CD8-positive, alpha-beta memory T cell (primary cell): ENCODE measurements around the gene TSBP1. TPM values are rescaled to one million over a fixed set of nuclear protein-coding genes. Genes with fewer than 3 reads are reported as not detected.
A peak's percentile ranks its signal among the peaks of the same experiment; 100 is the strongest.
"Not testable (repeated sequence)": the region's sequence is repeated elsewhere in the genome, so short reads cannot be mapped to it uniquely, and the experiment has no call there.

Experiments used
- CTCF ChIA-PET: fragments of 350-600 bp; sonication (Branson Sonifier 250); formaldehyde crosslinking; loops from one replicate; lab custom pipeline; 2021; ENCODE audit warnings: antibody characterized with exemption; lab: Charles Lee
- POLR2A ChIA-PET: fragments of 350-600 bp; sonication (Branson Sonifier 250); formaldehyde crosslinking; loops from one replicate; lab custom pipeline; 2021; ENCODE audit warnings: antibody characterized with exemption; lab: Charles Lee
- DNase-seq, 5 donors: peaks; one replicate each; pipeline versions ENCODE4 v3.0.0 to v3.0.0-alpha.2; 2020 to 2022; ENCODE audit warnings: mixed read lengths in 1 of 5
- H3K27ac ChIP-seq: one replicate; pipeline ENCODE4 v1.7.0; 2013; ENCODE audit warnings: low read depth, mild to moderate bottlenecking, low read length, moderate library complexity
- H3K27me3 ChIP-seq: 2 replicates; pipeline ENCODE4 v1.7.0; 2013; ENCODE audit warnings: low read length, mild to moderate bottlenecking; ENCODE audit not compliant: insufficient read depth, poor library complexity, severe bottlenecking
- H3K36me3 ChIP-seq: 2 replicates; pipeline ENCODE4 v1.7.0; 2013; ENCODE audit warnings: mild to moderate bottlenecking, low read length, moderate library complexity; ENCODE audit not compliant: insufficient read depth
- H3K4me1 ChIP-seq: 2 replicates; pipeline ENCODE4 v1.7.0; 2013; ENCODE audit warnings: mild to moderate bottlenecking, low read length, moderate library complexity; ENCODE audit not compliant: insufficient read depth
- H3K4me3 ChIP-seq: 2 replicates; pipeline ENCODE4 v1.7.0; 2013; ENCODE audit warnings: mild to moderate bottlenecking, low read length
- H3K9me3 ChIP-seq: 2 replicates; pipeline ENCODE4 v1.7.0; 2013; ENCODE audit warnings: mild to moderate bottlenecking, low read length
- H3K27ac Mint-ChIP-seq, 8 donors: one replicate each; pipeline ENCODE4 v1.8.0; 2020 to 2021; ENCODE audit warnings: mixed read lengths in 8 of 8, mild to moderate bottlenecking in 6 of 8, inconsistent platforms in 3 of 8, moderate library complexity in 3 of 8
- H3K27me3 Mint-ChIP-seq, 2 donors: one replicate each; pipeline ENCODE4 v1.8.0; 2020 to 2021; ENCODE audit warnings: mixed read lengths in 2 of 2, mild to moderate bottlenecking in 1 of 2, moderate library complexity in 1 of 2
- H3K36me3 Mint-ChIP-seq, 3 donors: one replicate each; pipeline ENCODE4 v1.8.0; 2020 to 2021; ENCODE audit warnings: mixed read lengths in 3 of 3, inconsistent platforms in 1 of 3, mild to moderate bottlenecking in 1 of 3
- H3K4me1 Mint-ChIP-seq, 3 donors: one replicate each; pipeline ENCODE4 v1.8.0; 2020 to 2021; ENCODE audit warnings: mixed read lengths in 3 of 3, inconsistent platforms in 1 of 3, mild to moderate bottlenecking in 1 of 3
- H3K4me3 Mint-ChIP-seq, 7 donors: one replicate each; pipeline ENCODE4 v1.8.0; 2020 to 2021; ENCODE audit warnings: mixed read lengths in 7 of 7, mild to moderate bottlenecking in 6 of 7, moderate library complexity in 4 of 7, inconsistent platforms in 2 of 7
- H3K9me3 Mint-ChIP-seq, 5 donors: one replicate each; pipeline ENCODE4 v1.8.0; 2020 to 2022; ENCODE audit warnings: mixed read lengths in 5 of 5, mild to moderate bottlenecking in 3 of 5, moderate library complexity in 2 of 5, inconsistent platforms in 1 of 5
- polyA plus RNA-seq: library from polyadenylated mRNA; unstranded; fragments of 300-500 nt; fragmentation: Illumina TruSeq; gene quantifications from one replicate; pipeline ENCODE4 v1.2.3, GENCODE V29; 2021
- total RNA-seq, 2 experiments: library from RNA; stranded (reverse); gene quantifications; one replicate each; pipeline ENCODE4 v1.2.3, GENCODE V29; 2021

TSBP1 gene
- total and polyA plus RNA-seq, 3 experiments from 2014 or later: not detected

DNA sequence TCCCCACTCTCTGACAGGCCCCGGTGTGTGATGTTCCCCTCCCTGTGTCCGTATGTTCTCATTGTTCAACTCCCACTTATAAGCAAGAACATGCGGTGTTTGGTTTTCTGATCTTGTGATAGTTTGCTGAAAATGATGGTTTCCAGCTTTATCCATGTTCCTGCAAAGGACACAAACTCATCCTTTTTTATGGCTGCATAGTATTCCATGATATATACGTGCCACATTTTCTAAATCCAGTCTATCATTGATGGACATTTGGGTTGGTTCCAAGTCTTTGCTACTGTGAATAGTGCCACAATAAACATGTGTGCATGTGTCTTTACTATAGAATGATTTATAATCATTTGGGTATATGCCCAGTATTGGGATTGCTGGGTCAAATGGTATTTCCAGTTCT, 114.4 kb downstream of the TSBP1 start:
- H3K36me3 ChIP-seq, H3K4me3 ChIP-seq, H3K9me3 Mint-ChIP-seq, H3K36me3 Mint-ChIP-seq, H3K4me1 ChIP-seq, H3K9me3 ChIP-seq, H3K27ac ChIP-seq, DNase-seq, H3K27me3 ChIP-seq, POLR2A ChIA-PET, H3K4me3 Mint-ChIP-seq, H3K27ac Mint-ChIP-seq: not testable (repeated sequence)
- Mint-ChIP-seq H3K27me3 (peaks cover 9 to 16% of the 10 kb centered on the region in 2 donors), H3K4me1 (peaks cover 9 to 22% (median 15%) of the 10 kb centered on the region in 3 donors)
- CTCF ChIA-PET: interaction anchor here (1.7 to 2.0 kb wide), 2 partner anchors 12 to 62 kb away, joined by 7 to 9 read pairs; no protein-coding TSS in a partner anchor

GRCh38 chr6:32255199-32256153, 116.2 kb downstream of the TSBP1 start:
- no peaks in the 10 kb centered on the region for H3K27me3 ChIP-seq
- DNase-seq: peak; percentile 31 to 66 (median 35)
- ChIA-PET POLR2A (interaction anchor here (0.5 kb wide), 1 partner anchor 192 kb away, joined by 3 read pairs; no protein-coding TSS in a partner anchor), CTCF (interaction anchor here (1.2 to 2.0 kb wide), 4 partner anchors 10 to 145 kb away, joined by 3 to 13 read pairs (median 8); no protein-coding TSS in a partner anchor)
- Mint-ChIP-seq H3K9me3 (no peaks in the 10 kb centered on the region), H3K4me3 (peak overlapping the region in 6 of 7 donors; percentile 55 to 82 (median 75)), H3K27ac (peak overlapping the region in 7 of 8 donors; percentile 12 to 74 (median 43)), H3K4me1 (peaks cover 9 to 24% (median 17%) of the 10 kb centered on the region in 3 donors), H3K27me3 (peaks cover 3 to 12% of the 10 kb centered on the region in 2 donors), H3K36me3 (peaks cover 0 to 4% (median 0%) of the 10 kb centered on the region in 3 donors)
- H3K9me3 ChIP-seq: no peaks in the 10 kb centered on the region
- H3K4me1 ChIP-seq: peaks cover 9% of the 10 kb centered on the region
- peak overlapping the region; percentile 32 for H3K4me3 ChIP-seq
- H3K36me3 ChIP-seq: no peaks in the 10 kb centered on the region
- H3K27ac ChIP-seq: no peak overlapping the region

DNA sequence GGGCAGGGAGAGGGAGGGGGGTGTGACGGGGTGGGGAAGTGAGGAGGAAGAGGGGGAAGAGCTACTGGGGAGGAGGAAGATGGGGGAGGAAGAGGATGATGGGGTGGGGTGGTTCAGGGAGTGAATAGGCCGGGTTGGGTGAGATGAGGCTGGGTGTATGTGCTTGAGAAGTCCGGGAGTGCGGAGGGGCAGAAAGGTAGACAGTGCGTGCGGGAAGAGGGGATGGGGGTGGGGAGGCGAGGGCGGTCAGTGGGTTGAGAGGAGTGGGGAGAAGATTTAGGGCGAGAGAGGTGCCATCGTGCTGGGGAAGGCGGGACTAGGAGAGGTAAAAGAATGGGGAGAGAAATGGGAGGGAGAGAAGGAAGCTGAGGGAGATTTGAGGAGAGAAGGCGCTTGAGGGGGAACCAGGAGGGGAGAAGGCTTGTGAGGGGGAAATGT, 116.9 kb downstream of the TSBP1 start:
- H3K27ac Mint-ChIP-seq: peak overlapping the region in 2 of 8 donors; percentile 23 to 52

GRCh38 chr6:32252331-32253009, 119.2 kb downstream of the TSBP1 start:
- peaks cover 1 to 4% of the 10 kb centered on the region in 2 donors for H3K27me3 Mint-ChIP-seq
- Histone ChIP-seq H3K27me3 (no peaks in the 10 kb centered on the region), H3K4me1 (peaks cover 9% of the 10 kb centered on the region), H3K27ac (no peak overlapping the region), H3K36me3 (no peaks in the 10 kb centered on the region), H3K4me3 (no peak overlapping the region), H3K9me3 (no peaks in the 10 kb centered on the region)
- no peaks in the 10 kb centered on the region for H3K36me3 Mint-ChIP-seq
- POLR2A ChIA-PET: no interaction called here
- peaks cover 9 to 24% (median 17%) of the 10 kb centered on the region in 3 donors for H3K4me1 Mint-ChIP-seq
- peak overlapping the region in 5 of 8 donors; percentile 4 to 77 (median 40) for H3K27ac Mint-ChIP-seq
- no peaks in the 10 kb centered on the region for H3K9me3 Mint-ChIP-seq
- CTCF ChIA-PET: interaction anchor here (2.0 kb wide), 1 partner anchor 57 kb away, joined by 6 read pairs; no protein-coding TSS in a partner anchor
- no peak for DNase-seq
- no peak overlapping the region for H3K4me3 Mint-ChIP-seq

More for the DNA sequence above, 116.9 kb downstream of the TSBP1 start:
- no peaks in the 10 kb centered on the region for H3K9me3 Mint-ChIP-seq
- Histone ChIP-seq H3K36me3 (no peaks in the 10 kb centered on the region), H3K4me1 (peaks cover 9% of the 10 kb centered on the region), H3K9me3 (no peaks in the 10 kb centered on the region), H3K4me3 (peak overlapping the region; percentile 32), H3K27me3 (no peaks in the 10 kb centered on the region), H3K27ac (no peak overlapping the region)
- peaks cover 0 to 4% (median 0%) of the 10 kb centered on the region in 3 donors for H3K36me3 Mint-ChIP-seq
- ChIA-PET CTCF (interaction anchor here (1.2 to 1.9 kb wide), 4 partner anchors 8 to 136 kb away, joined by 3 to 13 read pairs (median 4); no protein-coding TSS in a partner anchor), POLR2A (interaction anchor here (0.5 to 0.6 kb wide), 2 partner anchors 57 to 191 kb away, joined by 3 to 4 read pairs; no protein-coding TSS in a partner anchor)
- peaks cover 9 to 24% (median 17%) of the 10 kb centered on the region in 3 donors for H3K4me1 Mint-ChIP-seq
- no peak for DNase-seq
- peaks cover 3 to 8% of the 10 kb centered on the region in 2 donors for H3K27me3 Mint-ChIP-seq
- peak overlapping the region in 6 of 7 donors; percentile 55 to 82 (median 75) for H3K4me3 Mint-ChIP-seq

DNA sequence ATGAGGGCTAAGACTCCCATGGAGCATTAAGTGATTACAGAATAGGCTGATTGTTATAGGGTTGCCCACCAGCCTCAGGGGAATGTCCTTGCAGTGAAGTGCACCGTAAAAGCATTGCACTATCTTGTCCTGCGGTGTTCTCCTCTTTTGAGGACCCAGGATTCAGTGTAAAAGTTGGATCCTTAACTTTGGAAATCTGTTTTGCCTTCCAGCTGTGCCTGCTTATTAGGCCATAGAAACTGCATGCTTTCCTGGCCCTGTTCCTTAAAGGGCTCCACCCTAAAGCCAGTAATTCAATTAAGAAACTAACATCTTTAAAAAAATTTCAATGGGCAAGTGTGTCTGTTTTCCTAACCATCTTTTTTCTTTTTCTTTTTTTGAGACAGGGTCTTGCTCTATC, 122.4 kb downstream of the TSBP1 start:
- H3K4me1 Mint-ChIP-seq: peaks cover 9 to 20% (median 16%) of the 10 kb centered on the region in 3 donors
- POLR2A ChIA-PET: no interaction called here

GRCh38 chr6:32247401-32247800, 124.3 kb downstream of the TSBP1 start:
- H3K27ac Mint-ChIP-seq: no peak overlapping the region
- H3K27ac ChIP-seq: no peak overlapping the region
- H3K36me3 Mint-ChIP-seq: no peaks in the 10 kb centered on the region
- no peaks in the 10 kb centered on the region for H3K9me3 Mint-ChIP-seq
- no peak overlapping the region for H3K4me3 Mint-ChIP-seq
- H3K27me3 ChIP-seq: no peaks in the 10 kb centered on the region
- H3K36me3 ChIP-seq: no peaks in the 10 kb centered on the region
- ChIA-PET POLR2A (no interaction called here), CTCF (no interaction called here)
- H3K4me1 Mint-ChIP-seq: peaks cover 9 to 10% (median 9%) of the 10 kb centered on the region in 3 donors
- no peaks in the 10 kb centered on the region for H3K9me3 ChIP-seq
- DNase-seq: no peak
- H3K4me3 ChIP-seq: no peak overlapping the region
- peaks cover 2 to 9% of the 10 kb centered on the region in 2 donors for H3K27me3 Mint-ChIP-seq
- H3K4me1 ChIP-seq: peaks cover 6% of the 10 kb centered on the region

More for the DNA sequence above, 122.4 kb downstream of the TSBP1 start:
- H3K4me3 Mint-ChIP-seq: no peak overlapping the region
- no peaks in the 10 kb centered on the region for H3K36me3 ChIP-seq
- H3K27ac ChIP-seq: no peak overlapping the region
- H3K27me3 Mint-ChIP-seq: peaks cover 3 to 9% of the 10 kb centered on the region in 2 donors
- H3K4me1 ChIP-seq: peaks cover 10% of the 10 kb centered on the region
- CTCF ChIA-PET: no interaction called here
- H3K9me3 Mint-ChIP-seq: no peaks in the 10 kb centered on the region
- H3K27ac Mint-ChIP-seq: no peak overlapping the region
- no peak for DNase-seq
- H3K27me3 ChIP-seq: no peaks in the 10 kb centered on the region
- no peaks in the 10 kb centered on the region for H3K9me3 ChIP-seq
- H3K4me3 ChIP-seq: no peak overlapping the region
- H3K36me3 Mint-ChIP-seq: no peaks in the 10 kb centered on the region

- Histone ChIP-seq H3K4me3 (no peak overlapping the region), H3K36me3 (no peaks in the 10 kb centered on the region), H3K4me1 (peaks cover 6% of the 10 kb centered on the region), H3K27me3 (no peaks in the 10 kb centered on the region), H3K27ac (no peak overlapping the region), H3K9me3 (no peaks in the 10 kb centered on the region)
- H3K4me1 Mint-ChIP-seq: peaks cover 6 to 9% (median 7%) of the 10 kb centered on the region in 3 donors
- peak overlapping the region; percentile 17 to 72 (median 45) for H3K4me3 Mint-ChIP-seq
- CTCF ChIA-PET: interaction anchor here (1.0 to 2.4 kb wide), 9 partner anchors 9 to 128 kb away, joined by 3 to 13 read pairs (median 6); no protein-coding TSS in a partner anchor
- POLR2A ChIA-PET: no interaction called here
- H3K9me3 Mint-ChIP-seq: no peaks in the 10 kb centered on the region
- peaks cover 3 to 5% of the 10 kb centered on the region in 2 donors for H3K27me3 Mint-ChIP-seq
- peak overlapping the region in 1 of 8 donors; percentile 82 for H3K27ac Mint-ChIP-seq
- no peaks in the 10 kb centered on the region for H3K36me3 Mint-ChIP-seq
- peak; percentile 47 to 77 (median 59) for DNase-seq
Measured at GRCh38 chr6:32244946-32245398, 126.7 kb downstream of the TSBP1 start.
